ENCODE results near the gene IL15RA.

DNA sequence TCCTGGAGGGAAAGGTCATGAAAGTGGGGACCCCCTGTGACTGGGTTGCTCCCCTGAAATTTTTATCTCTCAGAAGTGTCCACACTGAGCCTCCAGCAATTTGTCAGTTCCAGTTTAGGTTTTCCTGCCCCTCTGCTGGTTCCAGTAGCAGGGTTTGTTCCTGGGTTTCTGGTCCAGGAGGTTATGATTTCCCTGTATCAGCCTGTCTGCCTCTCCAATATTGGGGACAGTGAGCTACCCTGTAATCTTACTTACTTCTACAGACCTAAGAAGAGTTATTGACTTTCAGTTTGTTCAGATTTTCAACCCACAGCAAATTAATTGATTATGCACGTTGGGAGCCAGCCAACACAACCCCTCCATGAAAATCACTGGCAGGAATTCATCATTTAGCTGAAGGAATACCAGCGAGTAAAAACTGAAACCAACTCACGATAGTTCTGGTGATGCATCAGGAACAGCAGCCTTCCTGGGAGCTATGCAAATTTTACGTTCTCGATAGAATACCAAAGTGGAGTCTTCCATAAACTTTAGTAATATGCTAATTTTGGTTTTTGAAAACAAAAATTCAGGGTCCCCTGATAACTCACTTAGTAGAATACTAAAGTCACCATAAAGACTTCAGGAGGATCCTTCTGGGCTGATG, 31.3 kb upstream of the IL15RA start:
- TF ChIP-seq CTCF (IDR thresholded peaks at IDR 0.05; ENCODE audit: insufficient read depth, low read length, poor library complexity, severe bottlenecking) (no peak), EZH2phosphoT487 (conservative IDR thresholded peaks at IDR 0.05; ENCODE audit: low read length) (no peak)
